ENCODE measurements around the gene KRTAP4-16.

- TF ChIP-seq, protein P1, sequence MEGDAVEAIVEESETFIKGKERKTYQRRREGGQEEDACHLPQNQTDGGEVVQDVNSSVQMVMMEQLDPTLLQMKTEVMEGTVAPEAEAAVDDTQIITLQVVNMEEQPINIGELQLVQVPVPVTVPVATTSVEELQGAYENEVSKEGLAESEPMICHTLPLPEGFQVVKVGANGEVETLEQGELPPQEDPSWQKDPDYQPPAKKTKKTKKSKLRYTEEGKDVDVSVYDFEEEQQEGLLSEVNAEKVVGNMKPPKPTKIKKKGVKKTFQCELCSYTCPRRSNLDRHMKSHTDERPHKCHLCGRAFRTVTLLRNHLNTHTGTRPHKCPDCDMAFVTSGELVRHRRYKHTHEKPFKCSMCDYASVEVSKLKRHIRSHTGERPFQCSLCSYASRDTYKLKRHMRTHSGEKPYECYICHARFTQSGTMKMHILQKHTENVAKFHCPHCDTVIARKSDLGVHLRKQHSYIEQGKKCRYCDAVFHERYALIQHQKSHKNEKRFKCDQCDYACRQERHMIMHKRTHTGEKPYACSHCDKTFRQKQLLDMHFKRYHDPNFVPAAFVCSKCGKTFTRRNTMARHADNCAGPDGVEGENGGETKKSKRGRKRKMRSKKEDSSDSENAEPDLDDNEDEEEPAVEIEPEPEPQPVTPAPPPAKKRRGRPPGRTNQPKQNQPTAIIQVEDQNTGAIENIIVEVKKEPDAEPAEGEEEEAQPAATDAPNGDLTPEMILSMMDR (conservative IDR thresholded peaks at IDR 0.05; ENCODE audit: low read length): no peak
- TF ChIP-seq EZH2phosphoT487 (IDR thresholded peaks at IDR 0.05; ENCODE audit: borderline replicate concordance): no peak
Observed at GRCh38 chr17:41052566-41052965, 49.4 kb downstream of the KRTAP4-16 start.

All from Loucy (cell line).